Dermis microvascular lymphatic vessel endothelial cell (primary cell): ENCODE results near the gene GPR180. TPM values are rescaled to one million over a fixed set of nuclear protein-coding genes. Genes with fewer than 3 reads are reported as not detected.

Source experiments
- DNase-seq, 2 donors: peaks; one replicate each; pipeline versions ENCODE4 v3.0.0 to v3.0.0-alpha.2; 2010; ENCODE audit warnings: low read depth in 2 of 2
- total RNA-seq: library from RNA; depleted of rRNA; stranded (reverse); fragments of >200 nt; gene quantifications from 2 replicates; pipeline ENCODE4 v1.2.1, GENCODE V29; 2014

GPR180 gene
- 8.6 and 10.4 TPM in 2 replicates for total RNA-seq

DNA sequence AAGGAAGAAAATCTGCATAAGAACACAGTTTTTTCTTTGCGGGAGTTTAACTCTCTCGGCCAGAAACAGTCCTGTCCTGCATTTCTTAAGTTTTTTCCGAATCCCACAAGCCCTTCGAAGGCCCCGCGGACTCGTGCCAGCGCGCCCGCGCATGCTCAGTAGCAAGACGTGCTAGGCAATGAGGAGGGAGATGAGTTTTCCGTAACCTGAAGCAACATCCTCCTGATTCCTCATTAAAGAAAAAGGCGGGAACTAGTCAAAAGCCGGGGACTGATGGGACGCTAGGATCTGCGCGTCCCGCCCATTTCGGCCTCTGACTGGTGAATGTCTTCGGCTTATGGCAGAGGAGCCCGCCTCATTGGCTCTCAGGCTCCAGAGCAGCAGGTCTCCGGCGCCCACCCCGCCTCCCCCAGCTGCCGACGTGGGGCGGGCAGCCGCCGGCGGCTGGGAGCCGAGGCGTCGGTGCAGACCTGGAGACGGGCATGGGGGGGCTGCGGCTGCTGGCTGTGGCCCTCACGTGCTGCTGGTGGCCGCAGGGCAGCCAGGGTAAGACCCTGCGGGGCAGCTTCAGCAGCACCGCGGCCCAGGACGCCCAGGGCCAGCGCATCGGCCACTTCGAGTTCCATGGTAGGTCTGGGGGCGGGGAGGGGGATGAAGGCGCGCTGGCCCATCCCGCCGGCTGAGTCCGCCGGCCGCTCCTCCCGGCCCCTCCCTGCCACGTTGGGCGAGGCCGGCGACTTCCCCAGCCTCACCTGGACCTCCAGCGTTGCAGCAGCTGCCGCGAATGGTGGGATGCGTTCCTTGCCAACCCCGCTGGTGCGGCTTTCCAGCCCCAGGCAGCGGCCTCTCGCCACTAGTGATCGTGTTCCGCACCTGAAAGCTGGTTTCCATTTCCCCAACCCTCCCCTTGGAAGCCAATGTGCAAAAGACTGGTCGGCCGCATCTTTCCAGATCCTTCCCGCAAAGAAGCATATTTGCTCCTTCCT lies at the start of gene GPR180:
GPR180 (plus strand) TSS at position 412 of the 986 bp plus-strand sequence; CDS start at position 483, 71 bp downstream.
- DNase-seq, result peak; percentile 98 to 99

GRCh38 chr13:94552095-94552494 lies 49.6 kb upstream of the GPR180 start:
- DNase-seq, result no peak

DNA sequence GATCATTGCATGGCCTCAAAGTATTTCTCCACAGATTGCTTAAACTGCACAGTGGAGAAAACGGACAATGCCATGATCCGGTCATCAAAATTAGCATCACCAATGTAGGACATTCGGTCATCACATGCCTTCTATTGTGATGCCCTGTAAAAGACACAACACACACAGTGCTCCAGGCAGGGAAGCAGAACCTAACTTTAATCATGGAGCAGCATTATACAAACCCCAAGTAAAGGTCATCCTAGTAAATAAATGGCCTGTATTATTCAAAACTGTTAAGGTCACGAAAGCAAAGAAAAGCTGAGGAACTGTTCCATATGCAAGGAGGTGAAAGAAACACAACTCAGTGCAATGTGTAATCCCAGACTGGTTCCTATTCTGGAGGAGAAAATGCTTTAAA lies 47.9 kb upstream of the GPR180 start:
- DNase-seq, result no peak

DNA sequence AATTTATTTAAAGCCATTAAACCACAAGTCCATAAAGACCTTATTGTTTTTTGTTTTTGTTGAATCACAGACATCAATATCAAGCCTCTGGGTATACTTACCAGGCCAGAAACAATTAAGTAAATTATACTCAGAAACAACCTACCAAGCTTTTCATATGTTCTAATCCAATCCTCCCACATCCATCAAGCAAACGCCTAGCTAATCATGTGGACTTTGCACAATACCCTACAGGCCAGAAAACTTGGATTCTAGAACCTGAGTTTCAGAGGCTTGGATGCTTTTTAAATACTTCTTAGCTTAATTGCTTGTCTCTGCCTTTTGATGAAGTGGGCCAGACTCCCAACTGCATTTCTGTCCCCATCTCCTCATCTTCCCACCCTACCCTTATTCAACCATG lies 45.6 kb upstream of the GPR180 start:
- DNase-seq, result no peak

DNA sequence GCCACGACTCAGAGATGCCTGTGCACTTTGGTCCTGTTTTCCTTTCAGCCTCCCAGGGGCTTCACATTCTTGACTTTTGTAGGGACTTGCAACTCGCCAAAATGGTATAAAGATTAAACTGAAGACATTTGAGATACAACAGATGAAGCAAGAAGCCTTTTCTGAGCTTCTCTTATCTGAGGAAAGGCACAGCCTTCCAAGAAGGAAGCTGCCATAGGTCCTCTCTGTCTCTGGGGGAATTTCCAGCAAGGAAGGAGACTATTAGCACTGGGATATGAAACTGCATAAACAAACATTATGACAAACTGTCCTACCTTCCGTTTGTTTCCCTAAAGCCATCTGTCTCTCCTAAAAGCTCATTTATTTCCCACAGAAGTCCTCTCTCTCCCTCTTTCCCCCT lies 45.0 kb upstream of the GPR180 start:
- DNase-seq, result peak in 1 of 2 donors; percentile 7

- DNase-seq, result no peak
Observed at GRCh38 chr13:94557684-94558235, 43.9 kb upstream of the GPR180 start.

GRCh38 chr13:94558716-94559115 lies 42.9 kb upstream of the GPR180 start:
- DNase-seq, result no peak

DNA sequence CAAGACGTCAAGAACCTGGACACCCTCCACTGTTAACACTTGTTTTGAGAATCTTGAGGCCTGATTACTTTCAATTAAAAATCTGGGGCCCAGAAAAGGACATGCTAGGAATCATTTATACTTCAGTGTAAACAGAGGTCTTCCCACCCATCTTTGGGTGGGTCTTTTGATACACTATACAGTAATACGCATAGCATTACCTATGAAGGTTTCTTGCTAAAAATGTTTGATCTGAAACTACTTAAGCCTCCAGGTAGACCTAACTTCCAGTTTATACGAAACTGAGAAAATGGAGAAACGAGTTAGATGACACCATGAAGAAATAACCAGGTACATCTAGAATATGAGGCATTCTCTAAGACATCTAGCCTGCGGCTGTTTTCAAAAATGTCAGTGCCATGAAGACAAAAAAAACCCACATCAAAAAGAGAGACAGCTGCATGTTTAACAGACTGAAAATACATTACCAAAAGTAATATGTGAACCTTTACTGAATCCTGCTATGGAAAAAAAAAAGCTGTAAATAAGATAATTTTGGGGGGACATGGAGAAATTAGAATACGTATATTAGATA lies 42.3 kb upstream of the GPR180 start:
- no peak for DNase-seq

DNA sequence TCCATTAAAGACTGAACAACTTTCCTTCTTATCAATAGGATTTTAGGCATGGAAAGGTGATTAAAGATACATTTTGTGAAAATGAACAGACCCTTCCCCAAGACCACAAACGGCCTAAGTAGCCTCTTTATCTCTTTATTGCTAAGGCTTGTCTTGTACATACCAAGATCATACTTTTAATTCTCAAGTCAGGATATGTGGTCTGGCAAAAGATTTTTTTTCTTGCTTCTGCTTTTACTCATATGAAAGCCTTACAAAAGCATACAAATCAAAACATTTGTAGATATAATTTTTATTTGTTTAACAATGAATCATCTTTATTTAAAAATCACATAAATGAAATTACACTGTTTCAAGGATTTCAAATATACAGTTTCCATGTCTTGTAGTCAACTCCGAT lies 41.5 kb upstream of the GPR180 start:
- no peak for DNase-seq

DNA sequence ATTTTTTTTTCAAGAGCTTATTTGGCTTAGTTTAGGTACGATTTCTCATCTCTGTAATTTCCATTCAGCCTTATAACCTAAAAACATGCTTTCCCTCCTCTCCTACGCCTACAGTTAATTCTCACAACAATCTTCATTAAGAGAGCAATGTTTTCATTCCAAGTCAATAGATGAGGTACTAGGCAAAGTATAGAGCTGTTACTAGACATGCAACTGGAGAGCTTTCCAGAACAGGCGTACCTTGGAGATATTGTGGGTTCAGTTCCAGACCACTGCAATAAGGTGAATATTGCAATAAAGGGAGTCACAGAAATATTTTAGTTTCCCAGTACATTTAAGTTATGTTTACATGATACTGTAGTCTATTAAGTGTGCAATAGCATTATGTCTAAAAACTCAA lies 40.5 kb upstream of the GPR180 start:
- DNase-seq, result no peak

DNA sequence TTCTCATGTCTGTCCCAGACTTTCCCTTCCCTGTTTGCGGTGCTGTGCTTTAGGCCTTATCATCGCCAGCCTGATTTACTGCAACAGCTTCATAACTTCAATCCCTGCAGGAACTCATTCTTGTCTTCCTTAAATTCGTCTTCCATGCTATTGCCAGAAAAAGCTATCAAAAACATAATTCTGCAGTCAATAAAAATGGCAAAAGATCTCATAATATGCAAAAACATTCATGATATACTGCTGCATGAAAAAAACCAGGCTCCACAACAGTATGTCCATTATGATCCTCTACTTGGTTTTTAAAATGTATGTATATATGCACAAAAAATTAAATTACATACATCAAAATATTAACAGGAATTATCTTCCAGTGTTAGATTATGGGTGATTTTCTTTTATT lies 34.1 kb upstream of the GPR180 start:
- no peak for DNase-seq

DNA sequence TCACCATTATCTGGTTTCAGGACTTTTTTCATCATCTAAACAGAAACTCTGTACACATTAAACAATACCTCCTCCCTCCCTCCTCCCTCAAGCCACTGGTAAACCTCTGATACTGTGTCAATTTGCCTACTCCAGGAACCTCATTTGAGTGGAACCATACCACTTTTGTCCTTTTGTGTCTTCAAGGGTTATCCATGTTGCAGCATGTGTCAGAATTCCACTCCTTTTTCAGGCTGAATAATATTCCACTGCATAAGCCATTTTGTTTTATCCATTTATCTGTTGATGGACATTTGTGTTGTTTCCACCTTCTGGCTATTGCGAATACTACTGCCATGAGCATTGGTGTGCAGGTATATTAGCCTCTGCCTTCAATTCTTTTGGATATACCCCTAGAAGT lies 33.2 kb upstream of the GPR180 start:
- DNase-seq, result no peak

- no peak for DNase-seq
Observed at GRCh38 chr13:94569615-94570014, 32.0 kb upstream of the GPR180 start.

GRCh38 chr13:94579063-94579462 lies 22.6 kb upstream of the GPR180 start:
- no peak for DNase-seq

GRCh38 chr13:94583926-94584325 lies 17.7 kb upstream of the GPR180 start:
- no peak for DNase-seq

DNA sequence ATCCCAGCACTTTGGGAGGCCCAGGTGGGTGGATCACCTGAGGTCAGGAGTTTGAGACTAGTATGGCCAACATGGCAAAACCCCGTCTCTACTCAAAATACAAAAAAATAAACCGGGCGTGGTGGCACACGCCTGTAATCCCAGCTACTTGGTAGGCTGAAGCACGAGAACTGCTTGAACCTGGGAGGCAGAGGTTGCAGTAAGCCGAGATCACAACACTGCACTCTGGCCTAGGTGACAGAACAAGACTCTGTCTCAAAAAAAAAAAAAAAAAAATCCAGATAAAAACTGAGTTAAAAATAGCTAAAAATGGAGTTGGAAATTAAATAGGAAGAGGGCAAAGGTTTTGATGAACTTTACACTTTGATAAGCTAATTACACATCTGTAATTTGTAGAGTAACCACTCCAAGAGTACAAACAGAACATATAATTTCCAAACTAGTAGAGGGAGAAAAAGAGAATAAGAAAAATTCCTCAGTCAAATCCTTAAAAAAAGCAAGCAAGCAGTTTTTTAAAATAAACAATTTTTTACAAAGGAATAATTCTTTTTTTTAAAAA lies 16.0 kb upstream of the GPR180 start:
- no peak for DNase-seq

- DNase-seq, result no peak
Observed at GRCh38 chr13:94586371-94586770, 15.3 kb upstream of the GPR180 start.

DNA sequence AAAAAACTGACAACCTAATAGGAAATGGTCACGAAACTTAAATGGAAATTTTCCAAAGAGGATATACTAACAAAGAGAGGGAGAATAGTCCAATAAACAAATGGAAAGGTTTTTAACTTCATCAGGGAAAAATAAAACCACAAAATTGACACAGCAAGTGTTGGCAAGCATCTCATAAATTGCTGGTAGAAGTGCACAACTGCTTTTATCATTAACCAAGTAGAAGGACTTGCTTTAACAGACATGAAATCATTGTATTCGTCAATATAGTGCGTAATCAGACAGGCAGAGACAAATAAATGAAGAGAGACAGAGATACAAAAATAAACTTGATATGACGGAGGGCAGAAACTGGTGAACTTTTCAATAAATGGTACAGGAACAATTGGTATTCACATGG lies 13.1 kb upstream of the GPR180 start:
- no peak for DNase-seq

- no peak for DNase-seq
Observed at GRCh38 chr13:94590744-94591143, 10.9 kb upstream of the GPR180 start.

DNA sequence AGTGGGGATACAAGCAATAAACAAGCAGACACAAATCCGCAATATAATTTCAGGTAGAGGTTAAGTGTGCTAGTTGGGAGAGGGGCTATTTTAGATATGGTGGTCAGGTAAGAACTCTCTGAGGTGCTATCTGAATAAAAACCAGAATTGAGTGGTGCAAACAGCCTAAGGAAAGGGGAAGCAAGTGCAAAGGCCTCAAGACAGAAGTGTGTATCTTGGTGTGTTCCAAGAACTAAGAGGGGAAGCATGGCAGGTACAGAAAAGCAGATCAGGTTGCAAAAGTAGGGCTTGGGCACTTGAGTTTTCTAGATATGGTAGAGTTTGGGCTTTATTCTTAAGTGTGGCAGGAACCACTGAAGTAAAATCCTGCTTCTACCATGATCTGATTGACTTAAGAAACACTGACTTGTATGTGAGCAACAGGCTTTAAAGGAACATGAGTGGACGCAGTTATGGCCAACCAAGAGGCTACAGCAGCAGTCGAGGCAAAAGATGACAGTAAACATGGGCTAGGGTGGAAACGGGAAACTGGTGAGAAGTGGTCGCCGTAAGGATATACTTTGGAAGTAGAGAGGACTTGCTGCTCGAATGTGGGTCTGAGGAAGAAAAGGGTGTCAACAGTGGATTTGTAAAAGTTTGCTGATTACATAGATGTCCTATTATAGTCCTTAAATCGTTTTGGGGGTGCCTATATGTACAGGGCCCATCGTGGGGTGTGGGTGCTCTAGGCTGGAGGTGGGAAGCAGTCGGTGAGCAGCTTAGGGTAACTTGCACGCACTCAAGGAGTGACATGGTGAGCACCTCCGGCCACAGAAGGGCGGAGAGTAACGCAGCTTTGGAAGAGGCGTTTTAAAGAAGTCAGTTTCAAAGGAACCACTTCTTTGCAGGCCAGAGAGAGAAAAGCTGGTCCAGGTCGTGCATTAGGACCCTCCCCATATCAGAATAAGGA lies 6.4 kb upstream of the GPR180 start:
- peak in 1 of 2 donors; percentile 39 for DNase-seq

DNA sequence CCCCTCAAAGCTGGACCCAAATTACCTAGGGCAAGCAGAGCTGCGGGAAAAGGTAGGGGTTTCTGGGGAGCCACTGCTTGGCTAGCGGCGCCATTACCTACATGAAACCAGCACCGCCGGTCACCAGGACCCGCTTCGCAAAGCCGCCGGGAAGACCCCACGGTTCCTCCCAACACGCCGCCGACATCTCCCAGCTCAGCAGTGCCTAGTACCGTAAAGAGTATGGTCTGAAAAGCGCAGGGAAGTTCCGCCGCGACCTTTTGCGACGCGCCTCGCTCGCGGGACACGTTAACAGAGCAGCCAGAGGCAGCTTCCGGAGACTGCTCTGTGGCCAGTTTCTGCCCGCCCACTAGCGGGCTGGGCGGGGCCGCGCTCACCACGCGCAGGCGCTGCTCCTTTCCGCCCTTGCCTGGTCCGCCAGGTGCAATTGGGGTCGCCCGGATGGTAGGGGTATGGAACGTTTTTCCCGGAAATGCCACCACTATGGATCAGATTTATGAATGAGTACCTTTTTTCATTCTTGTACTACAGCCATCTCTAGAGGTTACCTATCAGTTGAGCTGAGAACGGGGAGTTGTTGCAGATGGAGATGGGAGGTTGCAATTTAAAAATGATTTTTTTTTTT lies 5.6 kb upstream of the GPR180 start, which contains the start of gene TGDS:
TGDS (minus strand) TSS at position 203 of the 625 bp plus-strand sequence; CDS start at position 187, 16 bp downstream.
- DNase-seq, result peak; percentile 83 to 91
